HepG2 (cell line): Measurements from ENCODE around the gene DNAJC7. TPM values are rescaled to one million over a fixed set of nuclear protein-coding genes. Genes with fewer than 3 reads are reported as not detected.

Source experiments
- ARNT ChIP-seq: fragments of 450-650 bp; IDR thresholded peaks from 2 replicates; pipeline ENCODE4 v1.6.1; 2017
- PAF1 ChIP-seq: IDR thresholded peaks from 2 replicates; pipeline ENCODE4 v1.6.1; 2016; ENCODE audit warnings: missing genetic modification reagents, missing compliant biosample characterization
- RAD51 ChIP-seq: fragments of 450-650 bp; IDR thresholded peaks from 2 replicates; pipeline ENCODE4 v1.6.1; 2016; ENCODE audit warnings: borderline replicate concordance
- ZNF33A ChIP-seq: sonication (generic); formaldehyde crosslinking; IDR thresholded peaks from 2 replicates; pipeline ENCODE4 v1.5.1; 2020; ENCODE audit warnings: missing genetic modification reagents, mild to moderate bottlenecking, moderate library complexity, borderline replicate concordance
- ZNF383 ChIP-seq: sonication (generic); formaldehyde crosslinking; IDR thresholded peaks from 2 replicates; pipeline ENCODE4 v1.4.0; 2020; ENCODE audit warnings: missing genetic modification reagents, mild to moderate bottlenecking, borderline replicate concordance
- polyA plus RNA-seq, 8 experiments: library from polyadenylated mRNA; depleted of rRNA in 3 of 8; stranded (reverse) in 7 of 8; unstranded in 1 of 8; fragments of >200 nt; fragmentation: Illumina TruSeq in 4 of 8; extraction: Trizol in 4 of 8; gene quantifications; 2 replicates each; pipeline versions ENCODE4 v1.2.1 to v1.2.3, GENCODE V29; 2011 to 2016; ENCODE audit warnings: low read depth in 4 of 8, missing spikeins in 1 of 8, mixed read lengths in 1 of 8; ENCODE audit not compliant: insufficient read depth in 1 of 8
- total RNA-seq, 5 experiments: library from RNA; depleted of rRNA; stranded (reverse); fragments of >200 nt; fragmentation: Illumina TruSeq; extraction: Trizol; gene quantifications; 2 replicates each; pipeline ENCODE4 v1.2.3, GENCODE V29; 2016; ENCODE audit warnings: low read depth in 1 of 5
- TF ChIP-seq, protein P1 (sequence below): sonication (generic); formaldehyde crosslinking; IDR thresholded peaks from 2 replicates; pipeline ENCODE4 v1.5.1; 2020; ENCODE audit warnings: mild to moderate bottlenecking, missing genetic modification reagents, moderate library complexity
- TF ChIP-seq, protein P2 (sequence below): sonication (generic); formaldehyde crosslinking; IDR thresholded peaks from 2 replicates; pipeline ENCODE4 v1.4.0; 2020; ENCODE audit warnings: mild to moderate bottlenecking, missing genetic modification reagents
- TF ChIP-seq, protein P3 (sequence below): IDR thresholded peaks from 2 replicates; pipeline ENCODE4 v1.6.1; 2016; ENCODE audit warnings: low read depth, control low read depth
- TF ChIP-seq, protein P4 (sequence below): sonication (generic); formaldehyde crosslinking; IDR thresholded peaks from 2 replicates; pipeline ENCODE4 v1.4.0; 2020; ENCODE audit warnings: mild to moderate bottlenecking, missing genetic modification reagents

Gene DNAJC7
- total and polyA plus RNA-seq, 2 of the 13 experiments (the other 11 are each of a cell fraction or from before 2014, with no cell fraction given) = 47.7 to 132 TPM

DNA sequence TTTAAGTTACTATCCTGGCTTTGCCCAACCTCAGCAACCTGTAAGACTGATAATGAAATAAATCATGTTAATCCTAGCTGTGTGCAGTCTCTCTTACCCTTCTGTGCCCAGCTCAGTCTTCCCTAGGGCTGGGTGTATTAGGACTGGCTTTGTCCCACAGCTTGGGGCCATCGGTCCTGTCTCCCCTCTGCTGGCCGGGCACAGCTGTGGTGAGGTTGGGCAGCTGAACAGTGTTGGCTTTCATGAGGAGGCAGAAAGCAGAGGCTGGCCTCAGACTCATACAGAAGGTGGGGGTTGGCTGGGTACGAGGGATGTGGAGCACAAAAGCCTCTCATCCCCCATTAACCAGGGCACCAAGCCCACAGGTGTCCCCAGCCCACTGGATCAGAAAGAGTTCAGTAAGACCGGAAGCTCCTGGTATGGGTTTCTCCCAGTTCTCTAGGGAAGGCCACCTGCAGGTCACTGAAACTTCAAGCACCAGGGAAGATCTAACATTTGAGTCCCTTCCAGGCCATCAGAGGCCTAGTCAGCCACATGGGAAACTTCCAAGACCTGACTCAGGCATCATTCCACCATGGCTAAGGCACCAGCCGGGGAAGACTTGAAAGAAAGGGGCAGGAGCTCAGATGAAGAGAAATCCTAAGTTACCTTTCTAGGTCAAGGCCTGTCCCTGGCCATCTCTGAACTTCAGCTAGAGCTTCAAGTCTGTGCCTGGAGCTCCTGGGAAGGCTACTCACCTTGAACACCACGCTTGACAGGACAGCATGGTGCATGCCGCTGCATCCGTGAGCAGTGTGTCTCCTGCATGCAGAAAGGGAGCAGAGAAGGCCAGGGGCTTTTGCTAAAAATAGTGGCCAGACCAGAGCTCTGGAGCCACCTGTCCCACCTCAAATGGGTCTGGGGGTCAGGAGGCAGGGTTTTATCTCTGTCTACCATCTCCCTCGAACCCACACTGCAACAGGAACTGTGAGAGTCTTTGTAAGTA lies 41.8 kb downstream of the DNAJC7 start (continued):
- TF ChIP-seq, protein P1, sequence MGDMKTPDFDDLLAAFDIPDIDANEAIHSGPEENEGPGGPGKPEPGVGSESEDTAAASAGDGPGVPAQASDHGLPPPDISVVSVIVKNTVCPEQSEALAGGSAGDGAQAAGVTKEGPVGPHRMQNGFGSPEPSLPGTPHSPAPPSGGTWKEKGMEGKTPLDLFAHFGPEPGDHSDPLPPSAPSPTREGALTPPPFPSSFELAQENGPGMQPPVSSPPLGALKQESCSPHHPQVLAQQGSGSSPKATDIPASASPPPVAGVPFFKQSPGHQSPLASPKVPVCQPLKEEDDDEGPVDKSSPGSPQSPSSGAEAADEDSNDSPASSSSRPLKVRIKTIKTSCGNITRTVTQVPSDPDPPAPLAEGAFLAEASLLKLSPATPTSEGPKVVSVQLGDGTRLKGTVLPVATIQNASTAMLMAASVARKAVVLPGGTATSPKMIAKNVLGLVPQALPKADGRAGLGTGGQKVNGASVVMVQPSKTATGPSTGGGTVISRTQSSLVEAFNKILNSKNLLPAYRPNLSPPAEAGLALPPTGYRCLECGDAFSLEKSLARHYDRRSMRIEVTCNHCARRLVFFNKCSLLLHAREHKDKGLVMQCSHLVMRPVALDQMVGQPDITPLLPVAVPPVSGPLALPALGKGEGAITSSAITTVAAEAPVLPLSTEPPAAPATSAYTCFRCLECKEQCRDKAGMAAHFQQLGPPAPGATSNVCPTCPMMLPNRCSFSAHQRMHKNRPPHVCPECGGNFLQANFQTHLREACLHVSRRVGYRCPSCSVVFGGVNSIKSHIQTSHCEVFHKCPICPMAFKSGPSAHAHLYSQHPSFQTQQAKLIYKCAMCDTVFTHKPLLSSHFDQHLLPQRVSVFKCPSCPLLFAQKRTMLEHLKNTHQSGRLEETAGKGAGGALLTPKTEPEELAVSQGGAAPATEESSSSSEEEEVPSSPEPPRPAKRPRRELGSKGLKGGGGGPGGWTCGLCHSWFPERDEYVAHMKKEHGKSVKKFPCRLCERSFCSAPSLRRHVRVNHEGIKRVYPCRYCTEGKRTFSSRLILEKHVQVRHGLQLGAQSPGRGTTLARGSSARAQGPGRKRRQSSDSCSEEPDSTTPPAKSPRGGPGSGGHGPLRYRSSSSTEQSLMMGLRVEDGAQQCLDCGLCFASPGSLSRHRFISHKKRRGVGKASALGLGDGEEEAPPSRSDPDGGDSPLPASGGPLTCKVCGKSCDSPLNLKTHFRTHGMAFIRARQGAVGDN (CRISPR knock-in tag) = 0 out of 2 replicates have a peak, but pooled peaks have one; percentile 3
- TF ChIP-seq ARNT (no peak), PAF1 (CRISPR knock-in tag) (peak; percentile 53; the same call in 1 of the 2 replicates), RAD51 (no peak), ZNF33A (CRISPR knock-in tag) (no peak), ZNF383 (CRISPR knock-in tag) (no peak)
- TF ChIP-seq, protein P2, sequence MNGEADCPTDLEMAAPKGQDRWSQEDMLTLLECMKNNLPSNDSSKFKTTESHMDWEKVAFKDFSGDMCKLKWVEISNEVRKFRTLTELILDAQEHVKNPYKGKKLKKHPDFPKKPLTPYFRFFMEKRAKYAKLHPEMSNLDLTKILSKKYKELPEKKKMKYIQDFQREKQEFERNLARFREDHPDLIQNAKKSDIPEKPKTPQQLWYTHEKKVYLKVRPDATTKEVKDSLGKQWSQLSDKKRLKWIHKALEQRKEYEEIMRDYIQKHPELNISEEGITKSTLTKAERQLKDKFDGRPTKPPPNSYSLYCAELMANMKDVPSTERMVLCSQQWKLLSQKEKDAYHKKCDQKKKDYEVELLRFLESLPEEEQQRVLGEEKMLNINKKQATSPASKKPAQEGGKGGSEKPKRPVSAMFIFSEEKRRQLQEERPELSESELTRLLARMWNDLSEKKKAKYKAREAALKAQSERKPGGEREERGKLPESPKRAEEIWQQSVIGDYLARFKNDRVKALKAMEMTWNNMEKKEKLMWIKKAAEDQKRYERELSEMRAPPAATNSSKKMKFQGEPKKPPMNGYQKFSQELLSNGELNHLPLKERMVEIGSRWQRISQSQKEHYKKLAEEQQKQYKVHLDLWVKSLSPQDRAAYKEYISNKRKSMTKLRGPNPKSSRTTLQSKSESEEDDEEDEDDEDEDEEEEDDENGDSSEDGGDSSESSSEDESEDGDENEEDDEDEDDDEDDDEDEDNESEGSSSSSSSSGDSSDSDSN (CRISPR knock-in tag) = no peak
- TF ChIP-seq, protein P3, sequence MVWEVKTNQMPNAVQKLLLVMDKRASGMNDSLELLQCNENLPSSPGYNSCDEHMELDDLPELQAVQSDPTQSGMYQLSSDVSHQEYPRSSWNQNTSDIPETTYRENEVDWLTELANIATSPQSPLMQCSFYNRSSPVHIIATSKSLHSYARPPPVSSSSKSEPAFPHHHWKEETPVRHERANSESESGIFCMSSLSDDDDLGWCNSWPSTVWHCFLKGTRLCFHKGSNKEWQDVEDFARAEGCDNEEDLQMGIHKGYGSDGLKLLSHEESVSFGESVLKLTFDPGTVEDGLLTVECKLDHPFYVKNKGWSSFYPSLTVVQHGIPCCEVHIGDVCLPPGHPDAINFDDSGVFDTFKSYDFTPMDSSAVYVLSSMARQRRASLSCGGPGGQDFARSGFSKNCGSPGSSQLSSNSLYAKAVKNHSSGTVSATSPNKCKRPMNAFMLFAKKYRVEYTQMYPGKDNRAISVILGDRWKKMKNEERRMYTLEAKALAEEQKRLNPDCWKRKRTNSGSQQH (CRISPR knock-in tag) = no peak
- TF ChIP-seq, protein P4, sequence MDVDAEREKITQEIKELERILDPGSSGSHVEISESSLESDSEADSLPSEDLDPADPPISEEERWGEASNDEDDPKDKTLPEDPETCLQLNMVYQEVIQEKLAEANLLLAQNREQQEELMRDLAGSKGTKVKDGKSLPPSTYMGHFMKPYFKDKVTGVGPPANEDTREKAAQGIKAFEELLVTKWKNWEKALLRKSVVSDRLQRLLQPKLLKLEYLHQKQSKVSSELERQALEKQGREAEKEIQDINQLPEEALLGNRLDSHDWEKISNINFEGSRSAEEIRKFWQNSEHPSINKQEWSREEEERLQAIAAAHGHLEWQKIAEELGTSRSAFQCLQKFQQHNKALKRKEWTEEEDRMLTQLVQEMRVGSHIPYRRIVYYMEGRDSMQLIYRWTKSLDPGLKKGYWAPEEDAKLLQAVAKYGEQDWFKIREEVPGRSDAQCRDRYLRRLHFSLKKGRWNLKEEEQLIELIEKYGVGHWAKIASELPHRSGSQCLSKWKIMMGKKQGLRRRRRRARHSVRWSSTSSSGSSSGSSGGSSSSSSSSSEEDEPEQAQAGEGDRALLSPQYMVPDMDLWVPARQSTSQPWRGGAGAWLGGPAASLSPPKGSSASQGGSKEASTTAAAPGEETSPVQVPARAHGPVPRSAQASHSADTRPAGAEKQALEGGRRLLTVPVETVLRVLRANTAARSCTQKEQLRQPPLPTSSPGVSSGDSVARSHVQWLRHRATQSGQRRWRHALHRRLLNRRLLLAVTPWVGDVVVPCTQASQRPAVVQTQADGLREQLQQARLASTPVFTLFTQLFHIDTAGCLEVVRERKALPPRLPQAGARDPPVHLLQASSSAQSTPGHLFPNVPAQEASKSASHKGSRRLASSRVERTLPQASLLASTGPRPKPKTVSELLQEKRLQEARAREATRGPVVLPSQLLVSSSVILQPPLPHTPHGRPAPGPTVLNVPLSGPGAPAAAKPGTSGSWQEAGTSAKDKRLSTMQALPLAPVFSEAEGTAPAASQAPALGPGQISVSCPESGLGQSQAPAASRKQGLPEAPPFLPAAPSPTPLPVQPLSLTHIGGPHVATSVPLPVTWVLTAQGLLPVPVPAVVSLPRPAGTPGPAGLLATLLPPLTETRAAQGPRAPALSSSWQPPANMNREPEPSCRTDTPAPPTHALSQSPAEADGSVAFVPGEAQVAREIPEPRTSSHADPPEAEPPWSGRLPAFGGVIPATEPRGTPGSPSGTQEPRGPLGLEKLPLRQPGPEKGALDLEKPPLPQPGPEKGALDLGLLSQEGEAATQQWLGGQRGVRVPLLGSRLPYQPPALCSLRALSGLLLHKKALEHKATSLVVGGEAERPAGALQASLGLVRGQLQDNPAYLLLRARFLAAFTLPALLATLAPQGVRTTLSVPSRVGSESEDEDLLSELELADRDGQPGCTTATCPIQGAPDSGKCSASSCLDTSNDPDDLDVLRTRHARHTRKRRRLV (CRISPR knock-in tag) = no peak
